Neural cell (in vitro differentiated cells): ENCODE data around the gene SEMA4B.

Experiments used
- CTCF ChIP-seq: fragments of 450-650 bp; IDR thresholded peaks from 2 replicates; pipeline ENCODE4 v1.5.1; 2014; ENCODE audit warnings: antibody characterized with exemption, mild to moderate bottlenecking, moderate library complexity; ENCODE audit not compliant: poor library complexity, severe bottlenecking
- MXI1 ChIP-seq: fragments of 450-650 bp; conservative IDR thresholded peaks from 2 replicates; pipeline ENCODE4 v1.6.1; 2014; ENCODE audit warnings: antibody characterized with exemption, mild to moderate bottlenecking; ENCODE audit not compliant: poor library complexity, severe bottlenecking
- POLR2AphosphoS5 ChIP-seq: IDR thresholded peaks from 2 replicates; pipeline ENCODE4 v1.6.1; 2012
- RAD21 ChIP-seq: fragments of 450-650 bp; conservative IDR thresholded peaks from 2 replicates; pipeline ENCODE4 v1.6.1; 2014; ENCODE audit warnings: antibody characterized with exemption, mild to moderate bottlenecking, moderate library complexity
- REST ChIP-seq: IDR thresholded peaks from 2 replicates; pipeline ENCODE4 v1.6.1; 2012; ENCODE audit warnings: borderline replicate concordance
- SMC3 ChIP-seq: fragments of 450-650 bp; conservative IDR thresholded peaks from 2 replicates; pipeline ENCODE4 v1.6.1; 2014; ENCODE audit warnings: antibody characterized with exemption, mild to moderate bottlenecking, moderate library complexity; ENCODE audit not compliant: poor library complexity

GRCh38 chr15:90241343-90242192, 40.4 kb downstream of the SEMA4B start:
- no peak for TF ChIP-seq CTCF
- TF ChIP-seq POLR2AphosphoS5: no peak
- TF ChIP-seq REST: no peak
- TF ChIP-seq MXI1: no peak
- no peak for TF ChIP-seq SMC3
- TF ChIP-seq RAD21: no peak
